HepG2 (cell line): ENCODE results near the gene TMED6. TPM values are rescaled to one million over a fixed set of nuclear protein-coding genes. Genes with fewer than 3 reads are reported as not detected.

ENCODE experiments used
- CCDC6 ChIP-seq: sonication (generic); formaldehyde crosslinking; IDR thresholded peaks from 2 replicates; pipeline ENCODE4 v1.8.1; 2022; ENCODE audit warnings: mild to moderate bottlenecking, missing genetic modification reagents, moderate library complexity
- CENPX ChIP-seq: sonication (generic); formaldehyde crosslinking; IDR thresholded peaks from 2 replicates; pipeline ENCODE4 v1.9.0; 2021; ENCODE audit warnings: mild to moderate bottlenecking, missing genetic modification reagents, moderate library complexity
- CREB3 ChIP-seq: sonication (generic); formaldehyde crosslinking; IDR thresholded peaks from 2 replicates; pipeline ENCODE4 v1.5.0; 2020; ENCODE audit warnings: missing genetic modification reagents
- GATAD2A ChIP-seq: IDR thresholded peaks from 2 replicates; pipeline ENCODE4 v1.6.1; 2016
- HHEX ChIP-seq: IDR thresholded peaks from 2 replicates; pipeline ENCODE4 v1.6.1; 2016; ENCODE audit warnings: control low read depth
- HNRNPL ChIP-seq: fragments of 200-400 bp; formaldehyde crosslinking; IDR thresholded peaks from 2 replicates; pipeline ENCODE4 v1.6.1; 2017; ENCODE audit warnings: mild to moderate bottlenecking, low read depth, low read length
- HOMEZ ChIP-seq: IDR thresholded peaks from 2 replicates; pipeline ENCODE4 v1.6.1; 2016; ENCODE audit warnings: low read depth
- NCOA1 ChIP-seq: sonication (generic); formaldehyde crosslinking; IDR thresholded peaks from 2 replicates; pipeline ENCODE4 v1.9.0; 2021; ENCODE audit warnings: missing genetic modification reagents
- PHF20 ChIP-seq: sonication (generic); formaldehyde crosslinking; IDR thresholded peaks from 2 replicates; pipeline ENCODE4 v1.5.0; 2020; ENCODE audit warnings: mild to moderate bottlenecking, missing genetic modification reagents
- POGZ ChIP-seq: sonication (generic); formaldehyde crosslinking; IDR thresholded peaks from 2 replicates; pipeline ENCODE4 v1.4.0; 2020; ENCODE audit warnings: mild to moderate bottlenecking, missing genetic modification reagents
- REPIN1 ChIP-seq: sonication (generic); formaldehyde crosslinking; IDR thresholded peaks from 2 replicates; pipeline ENCODE4 v1.8.0; 2022; ENCODE audit warnings: missing genetic modification reagents, low read depth, mild to moderate bottlenecking, borderline replicate concordance
- RERE ChIP-seq: IDR thresholded peaks from 2 replicates; pipeline ENCODE4 v1.6.1; 2016; ENCODE audit warnings: low read depth, missing genetic modification reagents, missing compliant biosample characterization
- ZKSCAN8 ChIP-seq: IDR thresholded peaks from 2 replicates; pipeline ENCODE4 v1.6.1; 2016; ENCODE audit warnings: borderline replicate concordance, missing genetic modification reagents, missing compliant biosample characterization
- ZNF180 ChIP-seq: sonication (generic); formaldehyde crosslinking; IDR thresholded peaks from 2 replicates; pipeline ENCODE4 v1.4.0; 2020; ENCODE audit warnings: low read depth, missing genetic modification reagents, borderline replicate concordance
- ZNF747 ChIP-seq: sonication (generic); formaldehyde crosslinking; IDR thresholded peaks from 2 replicates; pipeline ENCODE4 v1.8.1; 2023; ENCODE audit warnings: missing genetic modification reagents, mild to moderate bottlenecking, borderline replicate concordance
- ZNF790 ChIP-seq: sonication (generic); formaldehyde crosslinking; IDR thresholded peaks from 2 replicates; pipeline ENCODE4 v1.8.0; 2022; ENCODE audit warnings: missing genetic modification reagents, mild to moderate bottlenecking, borderline replicate concordance
- polyA plus RNA-seq, 8 experiments: library from polyadenylated mRNA; depleted of rRNA in 3 of 8; stranded (reverse) in 7 of 8; unstranded in 1 of 8; fragments of >200 nt; fragmentation: Illumina TruSeq in 4 of 8; extraction: Trizol in 4 of 8; gene quantifications; 2 replicates each; pipeline versions ENCODE4 v1.2.1 to v1.2.3, GENCODE V29; 2011 to 2016; ENCODE audit warnings: low read depth in 4 of 8, missing spikeins in 1 of 8, mixed read lengths in 1 of 8; ENCODE audit not compliant: insufficient read depth in 1 of 8
- total RNA-seq, 5 experiments: library from RNA; depleted of rRNA; stranded (reverse); fragments of >200 nt; fragmentation: Illumina TruSeq; extraction: Trizol; gene quantifications; 2 replicates each; pipeline ENCODE4 v1.2.3, GENCODE V29; 2016; ENCODE audit warnings: low read depth in 1 of 5
- TF ChIP-seq, protein P1 (sequence below): sonication (generic); formaldehyde crosslinking; IDR thresholded peaks from 2 replicates; pipeline ENCODE4 v1.5.1; 2020; ENCODE audit warnings: missing genetic modification reagents, mild to moderate bottlenecking, borderline replicate concordance

The TMED6 gene
- total and polyA plus RNA-seq, 2 of the 13 experiments (the other 11 are each of a cell fraction or from before 2014, with no cell fraction given): 9.8 to 14.4 TPM

GRCh38 chr16:69396187-69397061 lies 44.8 kb upstream of the TMED6 start (continued):
- peak; percentile 96 for TF ChIP-seq RERE (CRISPR knock-in tag)
- TF ChIP-seq HNRNPL: no peak
- TF ChIP-seq GATAD2A (CRISPR knock-in tag): peak; percentile 96
- 0 out of 2 replicates have a peak, but pooled peaks have one; percentile 14 for TF ChIP-seq CREB3 (CRISPR knock-in tag)
- TF ChIP-seq ZKSCAN8 (CRISPR knock-in tag): peak; percentile 45; the same call in 1 of the 2 replicates
- TF ChIP-seq CENPX: no peak
- peak; percentile 57; the same call in 1 of the 2 replicates for TF ChIP-seq REPIN1
- no peak for TF ChIP-seq ZNF790 (CRISPR knock-in tag)
- TF ChIP-seq, protein P1, sequence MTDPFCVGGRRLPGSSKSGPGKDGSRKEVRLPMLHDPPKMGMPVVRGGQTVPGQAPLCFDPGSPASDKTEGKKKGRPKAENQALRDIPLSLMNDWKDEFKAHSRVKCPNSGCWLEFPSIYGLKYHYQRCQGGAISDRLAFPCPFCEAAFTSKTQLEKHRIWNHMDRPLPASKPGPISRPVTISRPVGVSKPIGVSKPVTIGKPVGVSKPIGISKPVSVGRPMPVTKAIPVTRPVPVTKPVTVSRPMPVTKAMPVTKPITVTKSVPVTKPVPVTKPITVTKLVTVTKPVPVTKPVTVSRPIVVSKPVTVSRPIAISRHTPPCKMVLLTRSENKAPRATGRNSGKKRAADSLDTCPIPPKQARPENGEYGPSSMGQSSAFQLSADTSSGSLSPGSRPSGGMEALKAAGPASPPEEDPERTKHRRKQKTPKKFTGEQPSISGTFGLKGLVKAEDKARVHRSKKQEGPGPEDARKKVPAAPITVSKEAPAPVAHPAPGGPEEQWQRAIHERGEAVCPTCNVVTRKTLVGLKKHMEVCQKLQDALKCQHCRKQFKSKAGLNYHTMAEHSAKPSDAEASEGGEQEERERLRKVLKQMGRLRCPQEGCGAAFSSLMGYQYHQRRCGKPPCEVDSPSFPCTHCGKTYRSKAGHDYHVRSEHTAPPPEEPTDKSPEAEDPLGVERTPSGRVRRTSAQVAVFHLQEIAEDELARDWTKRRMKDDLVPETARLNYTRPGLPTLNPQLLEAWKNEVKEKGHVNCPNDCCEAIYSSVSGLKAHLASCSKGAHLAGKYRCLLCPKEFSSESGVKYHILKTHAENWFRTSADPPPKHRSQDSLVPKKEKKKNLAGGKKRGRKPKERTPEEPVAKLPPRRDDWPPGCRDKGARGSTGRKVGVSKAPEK (CRISPR knock-in tag): no peak
- no peak for TF ChIP-seq PHF20 (CRISPR knock-in tag)
- 0 out of 2 replicates have a peak, but pooled peaks have one; percentile 53 for TF ChIP-seq NCOA1
- peak; percentile 85; the same call in 1 of the 2 replicates for TF ChIP-seq CCDC6 (CRISPR knock-in tag)
- TF ChIP-seq POGZ: peak; percentile 79
- peak; percentile 76 for TF ChIP-seq HHEX (CRISPR knock-in tag)
- TF ChIP-seq ZNF180 (CRISPR knock-in tag): no peak
- peak; percentile 81; the same call in 1 of the 2 replicates for TF ChIP-seq ZNF747 (CRISPR knock-in tag)
- TF ChIP-seq HOMEZ: peak; percentile 44; the same call in 1 of the 2 replicates
